CD4-positive, alpha-beta T cell treated with Interleukin-1 beta for 1 hour (primary cell): Measurements from ENCODE around the gene GNG12.

Experiments
- DNase-seq, 2 donors: peaks; one replicate each; pipeline ENCODE4 v3.0.0-alpha.2; 2020 to 2022

GNG12 gene

DNA sequence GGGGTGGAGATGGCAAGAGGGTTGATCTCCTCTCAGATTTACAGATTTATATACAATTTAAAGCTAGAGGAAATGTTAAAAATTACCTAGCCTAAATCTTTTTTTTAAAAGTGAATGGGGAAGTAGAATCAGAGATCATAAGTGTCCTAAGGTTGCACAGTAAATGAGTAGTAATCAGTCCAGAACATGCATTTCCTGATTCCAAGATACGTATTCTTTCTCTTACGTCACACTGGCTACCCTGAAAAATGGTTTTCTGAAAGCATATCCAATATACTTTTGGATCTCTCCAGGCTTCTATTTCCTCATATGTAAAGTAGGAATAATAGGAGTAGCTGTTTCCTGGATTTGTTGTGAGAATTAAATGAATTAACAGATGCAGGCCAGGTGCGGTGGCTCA, 136.6 kb downstream of the GNG12 start:
- DNase-seq = no peak

DNA sequence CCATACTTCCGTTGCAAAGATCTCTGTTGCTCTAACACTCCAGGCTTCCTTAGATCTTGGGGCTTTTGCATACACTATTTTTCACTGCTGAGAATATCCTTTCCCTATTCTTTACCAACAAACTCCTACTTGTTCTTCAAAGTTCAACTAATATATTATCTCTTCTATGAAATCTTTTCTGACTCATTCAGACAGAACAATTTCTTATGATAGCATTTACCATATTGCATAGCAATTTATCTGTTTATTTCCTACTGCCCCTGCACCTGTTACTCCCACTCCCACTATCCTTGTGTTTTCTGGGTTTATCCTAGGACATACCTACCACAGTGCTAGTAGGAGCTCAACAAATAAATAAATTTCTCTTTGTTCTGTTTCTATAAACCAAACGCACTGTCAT, 137.3 kb downstream of the GNG12 start:
- DNase-seq = no peak

DNA sequence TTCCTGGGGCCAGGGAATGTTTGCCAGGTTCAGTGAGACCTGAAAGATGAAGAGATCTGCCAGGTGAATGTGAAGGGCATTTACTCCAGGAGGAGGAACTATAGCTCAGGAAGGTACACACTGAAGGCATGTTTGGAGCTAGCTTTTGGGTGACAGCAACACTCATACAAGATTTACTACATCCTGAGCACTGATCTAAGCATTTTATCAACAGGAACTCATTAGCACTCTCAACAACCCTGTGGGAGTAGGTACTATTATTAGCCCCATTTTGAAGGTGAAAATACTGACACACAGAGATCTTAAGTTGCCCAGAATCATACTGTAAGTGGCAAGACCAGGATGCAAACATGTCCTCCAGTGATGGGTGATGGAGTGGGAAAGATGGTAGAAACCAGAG, 141.6 kb downstream of the GNG12 start:
- no peak for DNase-seq

DNA sequence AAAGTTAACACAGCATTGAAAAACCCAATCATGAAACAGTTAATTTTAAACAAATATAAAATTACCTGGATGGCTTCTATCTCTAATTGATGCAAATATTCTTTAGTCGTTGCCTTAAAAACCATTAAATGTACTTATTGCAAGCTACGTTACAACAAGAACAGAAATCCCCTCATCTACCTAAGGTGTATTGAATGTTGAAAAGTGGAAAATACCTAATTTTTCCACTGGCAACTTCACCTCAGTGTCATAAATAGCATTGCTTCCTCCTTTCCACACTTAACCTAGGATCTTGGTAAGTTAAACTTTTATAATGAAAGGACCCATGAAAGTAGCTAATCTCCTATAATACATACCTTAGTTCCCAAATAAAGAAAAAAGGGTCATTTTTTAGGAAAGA, 142.9 kb downstream of the GNG12 start:
- no peak for DNase-seq

DNA sequence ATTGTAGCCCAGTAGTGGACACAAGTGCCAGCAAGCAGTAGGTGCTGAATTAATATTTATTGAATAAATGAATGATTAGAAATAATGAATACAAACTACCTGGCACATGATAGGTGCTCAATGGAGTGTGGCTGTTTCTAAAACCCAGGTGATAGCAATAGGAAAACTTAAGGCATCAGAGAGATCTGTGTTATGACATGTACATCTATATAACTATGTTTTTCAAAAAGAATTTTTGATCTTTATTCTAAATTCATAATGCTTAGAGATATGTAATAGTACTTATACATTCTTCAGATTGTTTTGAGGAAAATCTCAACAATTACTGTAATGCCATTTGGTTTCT, 143.3 kb downstream of the GNG12 start:
- DNase-seq = no peak

DNA sequence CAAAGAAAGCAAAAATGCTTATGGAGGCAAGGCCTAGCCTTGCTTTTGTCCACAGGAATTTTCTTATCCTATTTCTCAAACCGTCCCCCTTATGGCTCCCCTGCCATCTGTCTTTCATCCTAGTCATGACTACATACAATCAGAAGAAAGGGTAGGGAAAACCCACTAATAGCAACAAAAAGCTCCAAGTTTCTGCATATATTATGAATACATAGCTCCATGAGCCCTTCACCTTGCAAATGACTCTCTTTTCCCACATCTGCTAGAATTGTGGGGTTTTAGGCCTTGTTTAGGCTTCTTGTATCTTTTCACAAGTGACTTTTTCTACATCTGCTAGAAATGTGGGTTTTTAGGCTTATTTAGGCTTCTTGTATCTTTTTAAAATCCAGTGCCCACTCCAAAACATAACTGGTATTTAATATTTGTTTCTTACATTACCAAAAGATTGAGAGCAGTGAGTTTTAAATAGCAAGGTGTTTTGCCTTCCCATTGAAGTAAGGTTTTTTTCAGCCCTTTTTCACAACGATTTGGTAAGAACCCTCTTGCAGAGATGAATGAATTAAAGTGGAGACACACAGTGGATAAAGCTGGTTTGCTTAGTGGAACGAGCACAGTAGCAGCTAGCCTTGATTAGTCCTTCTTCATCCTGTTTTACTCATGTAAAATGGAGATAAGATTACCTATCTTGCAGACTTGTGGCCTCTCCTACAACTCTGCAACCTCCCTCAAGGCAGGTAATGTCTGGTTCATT, 143.8 kb downstream of the GNG12 start:
- DNase-seq = no peak

DNA sequence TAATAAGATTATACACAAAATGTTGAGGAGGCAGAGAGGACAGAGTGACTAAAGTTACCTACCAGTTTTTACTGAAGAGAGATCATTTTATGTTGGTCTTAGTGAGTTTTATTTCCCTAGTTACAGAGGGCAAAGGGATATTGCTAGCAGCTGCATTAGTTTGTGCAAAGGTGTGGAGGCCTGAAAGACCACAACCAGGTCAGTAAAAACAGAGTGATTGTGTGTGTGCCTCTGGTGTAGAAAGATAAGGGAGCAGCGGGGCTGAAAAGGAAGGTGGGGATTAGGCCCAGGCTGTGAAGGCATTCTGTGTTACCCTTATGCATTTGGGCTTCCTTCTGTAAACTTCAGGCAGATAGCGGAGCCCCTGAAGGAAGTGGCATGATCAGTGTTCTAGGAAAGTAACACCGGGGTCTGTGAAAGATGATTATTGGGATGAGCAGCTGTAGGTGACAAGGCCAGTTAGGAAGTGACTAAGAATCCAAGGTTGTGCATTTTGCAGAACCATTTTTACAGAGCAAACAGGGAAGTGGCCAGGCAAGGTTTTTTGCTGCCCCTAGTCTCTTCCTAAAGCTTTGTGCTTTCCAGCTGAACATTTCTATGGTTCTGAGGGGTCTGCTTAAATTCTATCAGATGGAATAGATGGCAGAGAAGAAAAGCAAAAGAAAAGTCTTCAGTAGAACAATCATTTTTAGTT, 144.6 kb downstream of the GNG12 start:
- DNase-seq = no peak

DNA sequence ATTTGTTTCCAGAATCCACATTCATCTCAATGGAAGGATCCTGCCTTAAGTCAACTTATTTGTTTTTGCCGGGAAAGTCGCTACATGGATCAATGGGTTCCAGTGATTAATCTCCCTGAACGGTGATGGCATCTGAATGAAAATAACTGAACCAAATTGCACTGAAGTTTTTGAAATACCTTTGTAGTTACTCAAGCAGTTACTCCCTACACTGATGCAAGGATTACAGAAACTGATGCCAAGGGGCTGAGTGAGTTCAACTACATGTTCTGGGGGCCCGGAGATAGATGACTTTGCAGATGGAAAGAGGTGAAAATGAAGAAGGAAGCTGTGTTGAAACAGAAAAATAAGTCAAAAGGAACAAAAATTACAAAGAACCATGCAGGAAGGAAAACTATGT, 145.6 kb downstream of the GNG12 start:
- DNase-seq = no peak

DNA sequence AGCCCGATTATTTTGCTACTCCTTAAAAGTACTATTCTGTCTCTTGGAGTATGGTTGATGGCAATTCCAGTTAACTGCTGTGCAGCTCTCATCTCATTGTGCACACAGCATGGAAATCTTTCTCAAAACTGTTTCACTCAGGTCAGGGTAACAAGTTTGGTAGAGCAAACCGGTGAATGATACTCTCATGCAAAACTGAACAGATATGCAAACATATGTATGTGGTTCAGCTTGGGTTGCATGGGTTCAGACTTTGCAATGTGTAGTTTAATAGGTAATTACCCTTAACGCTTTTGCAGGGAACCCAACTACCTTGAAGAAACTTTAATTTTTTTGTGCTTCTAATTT, 146.1 kb downstream of the GNG12 start:
- DNase-seq = no peak

DNA sequence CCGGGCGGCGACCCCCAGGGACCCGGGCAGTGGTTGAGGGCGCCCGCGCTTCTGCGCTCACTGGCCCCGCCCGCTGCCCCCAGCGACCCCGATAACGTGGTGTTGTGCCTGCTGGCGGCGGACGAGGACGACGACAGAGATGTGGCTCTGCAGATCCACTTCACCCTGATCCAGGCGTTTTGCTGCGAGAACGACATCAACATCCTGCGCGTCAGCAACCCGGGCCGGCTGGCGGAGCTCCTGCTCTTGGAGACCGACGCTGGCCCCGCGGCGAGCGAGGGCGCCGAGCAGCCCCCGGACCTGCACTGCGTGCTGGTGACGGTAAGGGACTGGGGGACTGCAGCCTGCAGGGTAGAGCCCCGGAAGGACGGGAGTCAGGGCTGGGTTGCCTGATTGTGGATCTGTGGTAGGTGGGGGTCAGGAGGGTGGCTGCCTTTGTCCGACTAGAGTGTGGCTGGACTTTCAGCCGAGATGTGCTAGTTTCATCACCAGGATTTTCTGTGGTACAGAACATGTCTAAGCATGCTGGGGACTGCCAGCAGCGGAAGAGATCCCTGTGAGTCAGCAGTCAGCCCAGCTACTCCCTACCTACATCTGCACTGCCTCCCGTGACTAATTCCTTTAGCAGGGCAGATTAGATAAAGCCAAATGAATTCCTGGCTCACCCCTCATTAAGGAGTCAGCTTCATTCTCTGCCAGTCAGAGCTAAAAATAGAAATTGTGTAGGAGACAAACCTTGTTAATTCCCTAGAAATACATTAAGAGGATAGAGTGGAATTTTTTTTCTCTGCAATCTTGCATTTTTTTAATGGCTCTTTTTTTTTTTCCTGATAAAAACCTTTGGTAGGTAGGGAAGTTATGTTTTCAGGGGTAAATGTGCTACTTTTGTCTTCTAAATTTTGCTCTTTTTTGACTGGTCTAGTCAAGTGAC, 146.7 kb downstream of the GNG12 start:
- peak; percentile 56 to 64 for DNase-seq

DNA sequence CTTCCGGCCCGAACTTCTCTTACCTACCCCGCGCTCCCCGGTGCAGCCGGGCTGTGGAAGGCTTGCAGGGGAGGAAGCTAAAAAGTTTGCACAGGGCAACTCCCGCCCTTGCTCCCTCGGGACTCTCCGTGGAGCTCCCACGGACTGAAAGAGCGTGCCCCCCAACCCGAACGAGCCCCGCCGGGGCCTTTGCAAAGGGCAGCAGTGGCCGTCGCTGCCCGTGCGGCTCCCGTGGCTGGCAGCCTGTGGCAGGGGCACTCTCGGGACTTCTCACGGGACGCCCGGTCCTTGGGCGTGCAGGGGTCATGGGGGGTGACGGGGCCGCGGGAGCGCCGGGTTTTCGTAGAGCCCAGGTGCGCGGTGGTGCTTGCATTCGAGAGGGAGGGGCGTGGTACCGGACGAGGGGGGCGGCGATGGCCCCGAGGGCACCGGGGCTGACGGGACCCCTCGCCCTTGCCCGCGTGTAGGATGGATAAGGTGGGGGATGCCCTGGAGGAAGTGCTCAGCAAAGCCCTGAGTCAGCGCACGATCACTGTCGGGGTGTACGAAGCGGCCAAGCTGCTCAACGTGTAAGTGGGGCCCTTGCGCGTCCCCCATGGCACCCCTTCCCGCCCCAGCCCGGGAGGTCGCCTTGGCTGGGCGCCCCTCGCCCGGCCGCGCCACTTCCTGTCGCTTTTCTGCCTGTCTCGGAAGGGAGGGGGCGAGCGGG, 147.6 kb downstream of the GNG12 start:
- peak; percentile 40 to 47 for DNase-seq

DNA sequence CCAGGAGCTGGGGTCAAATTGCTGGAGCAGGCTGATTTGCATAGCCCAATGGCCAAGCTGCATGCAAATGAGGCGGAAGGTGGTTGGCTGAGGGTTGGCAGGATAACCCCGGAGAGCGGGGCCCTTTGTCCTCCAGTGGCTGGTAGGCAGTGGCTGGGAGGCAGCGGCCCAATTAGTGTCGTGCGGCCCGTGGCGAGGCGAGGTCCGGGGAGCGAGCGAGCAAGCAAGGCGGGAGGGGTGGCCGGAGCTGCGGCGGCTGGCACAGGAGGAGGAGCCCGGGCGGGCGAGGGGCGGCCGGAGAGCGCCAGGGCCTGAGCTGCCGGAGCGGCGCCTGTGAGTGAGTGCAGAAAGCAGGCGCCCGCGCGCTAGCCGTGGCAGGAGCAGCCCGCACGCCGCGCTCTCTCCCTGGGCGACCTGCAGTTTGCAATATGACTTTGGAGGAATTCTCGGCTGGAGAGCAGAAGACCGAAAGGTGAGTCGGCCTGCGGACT, 148.2 kb downstream of the GNG12 start, which contains the start of gene GADD45A:
TSS of gene GADD45A (plus strand) at position 135 of the 491 bp plus-strand sequence. CDS start at position 429, 294 bp downstream.
- DNase-seq = peak; percentile 96

DNA sequence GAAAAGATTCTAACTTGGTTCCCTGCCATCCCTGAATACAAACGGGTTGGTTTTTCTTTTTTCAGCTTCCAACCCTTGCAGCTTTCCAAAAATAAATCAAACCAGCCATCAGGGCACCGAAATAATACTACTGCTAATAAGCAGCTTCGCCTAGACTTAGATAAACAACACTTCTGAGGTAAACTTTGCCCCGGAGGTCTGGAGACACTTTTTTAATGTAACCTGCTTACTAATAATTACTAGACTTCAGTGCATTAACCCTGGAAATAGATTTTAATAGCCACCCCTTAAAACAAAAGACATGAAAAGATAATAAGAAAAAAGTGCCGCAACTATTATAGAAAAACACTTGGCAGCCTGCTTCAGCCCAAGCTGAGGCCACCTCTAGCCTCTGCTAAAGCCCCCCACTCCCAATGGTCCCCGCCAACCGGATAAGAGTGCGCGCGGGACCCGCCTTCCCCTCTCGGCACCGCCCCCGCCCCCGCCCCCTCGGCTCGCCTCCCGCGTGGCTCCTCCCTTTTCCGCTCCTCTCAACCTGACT, 148.7 kb downstream of the GNG12 start:
- no peak for DNase-seq

DNA sequence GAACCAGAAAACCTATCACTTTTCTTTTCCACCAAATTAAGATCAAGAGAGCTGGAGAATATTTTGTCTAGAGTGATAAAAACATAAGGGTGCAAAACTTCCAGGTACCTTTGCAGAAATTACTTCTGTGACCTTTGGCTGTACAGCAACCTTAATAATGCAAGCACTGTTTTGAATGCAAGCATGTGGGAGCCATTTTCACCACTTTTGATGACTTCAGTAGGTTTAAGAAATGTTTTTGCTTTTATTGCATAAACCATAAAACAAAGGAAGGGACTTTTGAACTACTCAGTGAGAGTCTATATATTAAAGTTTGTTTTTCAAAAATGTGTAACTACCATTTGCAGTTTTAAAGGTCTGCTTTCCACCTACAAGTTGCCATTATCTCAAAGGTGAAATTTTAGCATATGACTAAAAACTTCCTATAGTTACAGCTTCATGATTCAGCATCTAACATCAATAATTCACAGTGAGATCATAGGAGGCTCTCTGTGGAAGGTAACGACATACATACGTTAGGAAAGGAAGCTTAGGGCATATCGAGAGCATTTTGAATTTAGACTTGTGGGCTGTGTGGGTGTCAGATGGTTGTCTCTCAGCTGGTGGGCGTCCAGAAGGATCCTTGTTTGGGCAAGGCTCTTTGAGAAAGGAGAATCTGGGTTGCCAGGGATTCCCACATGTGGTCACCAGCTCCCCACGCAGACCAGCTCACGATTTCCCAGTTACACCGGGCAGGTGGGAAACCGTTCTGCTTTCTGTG, 149.3 kb downstream of the GNG12 start:
- no peak for DNase-seq

DNA sequence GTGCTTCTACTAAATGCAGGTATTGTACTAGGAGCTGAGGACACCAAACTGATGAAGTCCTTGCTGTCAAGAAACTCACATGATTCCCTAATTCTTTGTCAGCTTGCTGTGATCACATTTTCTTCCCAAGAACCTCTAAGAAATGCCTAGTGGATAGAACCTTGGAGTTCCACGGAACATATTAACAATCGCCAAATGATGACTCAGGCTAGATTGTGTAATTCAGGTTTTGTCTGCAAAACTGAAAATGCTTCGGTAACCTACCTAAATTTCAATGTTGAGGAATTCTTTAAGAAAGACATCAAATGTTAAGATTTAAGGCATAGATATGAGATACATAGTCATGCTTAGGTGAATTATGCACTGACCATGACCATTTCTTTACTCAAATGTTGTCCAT, 150.0 kb downstream of the GNG12 start:
- no peak for DNase-seq

DNA sequence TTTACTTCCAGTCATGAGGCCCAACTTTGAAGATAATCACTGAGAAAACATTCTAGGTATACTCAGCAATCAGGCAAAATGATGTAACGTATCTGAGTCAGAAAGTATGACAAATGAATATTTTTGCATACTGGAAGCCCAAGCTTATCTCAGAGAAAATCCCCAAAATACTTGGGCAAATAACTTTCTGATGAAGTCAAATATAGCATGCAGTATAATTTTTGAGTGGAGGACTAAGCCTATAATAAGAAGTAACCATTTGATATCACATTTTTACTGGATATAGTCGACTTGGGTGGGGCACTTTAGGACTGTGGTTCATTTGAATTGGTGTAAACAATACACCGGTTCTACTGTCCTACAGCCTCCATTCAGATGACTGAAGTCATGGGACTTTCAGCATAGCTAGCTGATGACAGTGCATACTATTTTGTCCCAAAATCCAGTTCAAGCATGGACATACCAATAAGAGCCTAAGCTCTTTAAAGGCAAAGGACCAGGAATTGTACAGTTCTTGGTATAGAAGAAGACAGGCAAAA, 150.5 kb downstream of the GNG12 start:
- no peak for DNase-seq

DNA sequence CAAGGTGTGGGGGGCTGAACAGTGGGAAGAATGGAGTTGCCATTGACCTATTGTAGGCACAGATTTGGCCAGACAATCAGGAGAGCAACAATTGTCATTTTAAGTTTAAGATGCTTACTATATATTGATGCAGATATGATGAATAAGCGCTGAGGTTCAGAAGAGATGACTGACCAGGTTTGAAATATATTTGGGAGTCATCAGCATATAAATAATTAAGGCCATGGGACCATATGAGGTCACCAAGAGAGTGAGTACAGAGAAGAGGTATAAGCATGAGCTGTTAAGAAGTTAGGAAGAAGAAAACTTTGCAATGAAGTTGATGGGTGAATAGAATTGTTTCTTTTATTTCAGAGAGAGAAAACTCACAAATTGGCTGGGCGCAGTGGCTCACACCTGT, 152.8 kb downstream of the GNG12 start:
- DNase-seq = no peak

DNA sequence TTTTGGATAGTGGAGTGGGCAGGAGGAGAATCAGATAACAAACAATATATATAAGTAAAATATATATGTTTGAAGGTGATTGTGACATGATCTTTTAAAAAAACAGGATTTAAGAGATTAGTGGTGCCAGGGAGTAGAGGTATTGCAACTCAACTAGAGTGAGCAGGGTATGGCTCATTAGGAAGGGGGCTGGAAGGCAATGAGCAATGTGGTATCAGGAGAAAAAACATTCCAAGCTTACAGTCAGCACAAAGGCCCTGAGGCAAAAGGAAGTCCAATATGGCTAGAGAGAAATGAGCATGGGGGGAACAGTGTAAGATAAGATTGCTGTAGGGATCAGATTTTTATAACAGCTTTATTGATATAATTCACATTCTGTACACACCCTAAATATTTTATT, 153.6 kb downstream of the GNG12 start:
- no peak for DNase-seq

DNA sequence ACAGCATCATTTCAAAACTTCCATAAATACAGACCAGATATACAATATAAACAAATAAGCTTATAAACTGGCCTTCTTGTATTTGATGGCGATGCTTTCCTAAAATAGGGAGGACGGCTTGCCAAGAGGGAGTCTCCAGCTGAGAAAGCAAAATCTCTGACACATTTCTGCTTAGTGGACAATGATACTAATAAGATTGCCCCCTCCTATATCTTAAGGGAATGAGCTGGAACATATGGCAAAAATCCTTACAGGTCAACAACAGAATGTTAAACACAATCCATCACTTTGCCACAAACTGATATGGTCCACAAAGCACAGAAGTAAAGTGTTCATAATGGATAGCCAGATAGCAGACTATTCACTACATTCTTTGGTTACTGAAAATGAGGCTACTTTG, 155.3 kb downstream of the GNG12 start:
- DNase-seq = no peak

DNA sequence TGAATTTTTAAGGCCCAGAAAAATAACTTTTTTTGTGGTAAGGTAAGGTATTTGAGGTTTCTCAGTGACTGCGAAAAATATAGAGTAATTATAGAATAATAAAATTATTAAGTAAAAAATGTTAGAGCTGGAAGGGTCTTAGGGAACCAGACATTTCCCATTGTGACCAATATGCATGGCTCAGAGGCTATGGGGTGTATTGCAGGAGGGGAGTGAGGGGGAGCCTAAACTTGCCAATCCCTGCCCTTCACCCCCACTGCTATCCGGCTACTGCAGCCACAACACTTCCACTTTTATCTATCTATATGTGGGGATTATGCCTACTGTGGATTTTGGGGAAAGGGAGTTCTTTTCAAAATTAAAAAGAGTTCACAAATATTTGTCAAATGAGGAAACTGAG, 155.9 kb downstream of the GNG12 start:
- DNase-seq = no peak

DNA sequence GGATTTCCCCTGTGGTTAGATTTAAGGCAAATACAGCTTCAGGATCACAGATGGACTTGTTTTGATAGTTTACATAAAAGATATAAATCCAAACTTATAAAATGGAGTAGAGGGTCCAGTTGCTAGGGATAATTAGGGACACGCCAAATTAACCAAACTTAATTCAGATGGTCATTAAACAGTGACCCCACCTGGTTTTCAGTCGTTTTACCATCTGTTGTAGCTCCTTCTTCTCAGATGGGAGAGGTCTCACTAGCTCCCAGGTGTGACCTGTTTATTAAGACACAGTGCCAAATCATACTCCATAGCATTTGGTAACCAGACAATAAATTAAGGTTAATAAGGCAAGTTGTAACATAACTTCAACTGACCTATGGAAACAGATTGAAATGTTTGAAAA, 156.3 kb downstream of the GNG12 start:
- no peak for DNase-seq

DNA sequence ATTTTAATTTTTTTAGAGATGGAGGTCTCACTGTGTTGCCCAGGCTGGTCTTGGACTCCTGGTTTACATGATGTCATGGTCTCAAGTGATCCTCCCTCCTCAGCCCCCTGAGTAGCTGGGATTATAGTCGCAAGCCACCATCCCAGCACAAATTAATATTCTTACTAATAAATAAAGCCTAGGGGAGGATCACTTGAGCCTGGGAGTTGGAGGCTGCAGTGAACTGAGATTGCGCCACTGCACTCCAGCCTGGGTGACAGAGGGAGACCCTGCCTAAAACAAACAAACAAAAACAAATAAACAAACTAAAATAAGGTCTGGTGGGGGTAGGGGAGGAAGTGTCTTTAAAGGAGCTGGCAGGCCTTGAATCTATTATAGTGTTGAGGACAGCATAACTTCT, 157.0 kb downstream of the GNG12 start:
- DNase-seq = no peak
